CD4-positive, CD25-positive, alpha-beta regulatory T cell (primary cell): ENCODE measurements around the gene ELP5. TPM values are rescaled to one million over a fixed set of nuclear protein-coding genes. Genes with fewer than 3 reads are reported as not detected.

Source experiments
- ATAC-seq, 2 donors: fragments of 150-1000 bp; cut with Tn5 transposase; one replicate each; pipeline ENCODE4 v1.10.0; 2021; ENCODE audit warnings: low read depth in 2 of 2, moderate number of reproducible peaks in 2 of 2, moderate library complexity in 1 of 2
- DNase-seq, 3 donors: peaks; one replicate each; pipeline versions ENCODE4 v3.0.0 to v3.0.0-alpha.2; 2012 to 2022; ENCODE audit warnings: mixed read lengths in 1 of 3
- H3K27ac ChIP-seq: one replicate; pipeline ENCODE4 v1.7.0; 2013; ENCODE audit warnings: mild to moderate bottlenecking, low read length; ENCODE audit not compliant: insufficient read depth, poor library complexity, severe bottlenecking
- H3K27me3 ChIP-seq: one replicate; pipeline ENCODE4 v1.7.0; 2013; ENCODE audit warnings: low read length; ENCODE audit not compliant: control insufficient read depth, insufficient read depth
- H3K36me3 ChIP-seq: one replicate; pipeline ENCODE4 v1.7.0; 2013; ENCODE audit warnings: mild to moderate bottlenecking, low read length, moderate library complexity; ENCODE audit not compliant: control insufficient read depth, insufficient read depth
- H3K4me1 ChIP-seq: 2 replicates; pipeline ENCODE4 v1.7.0; 2013; ENCODE audit warnings: mild to moderate bottlenecking, low read length; ENCODE audit not compliant: insufficient read depth, control insufficient read depth, poor library complexity, severe bottlenecking
- H3K4me3 ChIP-seq: one replicate; pipeline ENCODE4 v1.7.0; 2013; ENCODE audit warnings: low read depth, mild to moderate bottlenecking, low read length, moderate library complexity
- H3K9me3 ChIP-seq, 2 experiments: 1 replicate in 1 of 2; 2 replicates in 1 of 2; pipeline ENCODE4 v1.7.0; 2013; ENCODE audit warnings: low read length in 2 of 2, mild to moderate bottlenecking in 1 of 2, moderate library complexity in 1 of 2; ENCODE audit not compliant: control insufficient read depth in 2 of 2
- H3K27ac Mint-ChIP-seq, 3 donors: one replicate each; pipeline ENCODE4 v1.8.0; 2020 to 2022; ENCODE audit warnings: mild to moderate bottlenecking in 3 of 3, mixed read lengths in 3 of 3, moderate library complexity in 2 of 3
- H3K27me3 Mint-ChIP-seq: one replicate; pipeline ENCODE4 v1.8.0; 2022; ENCODE audit warnings: mild to moderate bottlenecking, mixed read lengths
- H3K36me3 Mint-ChIP-seq: one replicate; pipeline ENCODE4 v1.8.0; 2020; ENCODE audit warnings: mixed read lengths
- H3K4me1 Mint-ChIP-seq, 4 donors: one replicate each; pipeline ENCODE4 v1.8.0; 2020 to 2022; ENCODE audit warnings: mixed read lengths in 4 of 4, mild to moderate bottlenecking in 1 of 4
- H3K4me3 Mint-ChIP-seq, 4 donors: one replicate each; pipeline ENCODE4 v1.8.0; 2020 to 2022; ENCODE audit warnings: mild to moderate bottlenecking in 4 of 4, mixed read lengths in 4 of 4, moderate library complexity in 3 of 4
- H3K9me3 Mint-ChIP-seq, 7 donors: one replicate each; pipeline ENCODE4 v1.8.0; 2020 to 2022; ENCODE audit warnings: mixed read lengths in 7 of 7, mild to moderate bottlenecking in 3 of 7, moderate library complexity in 2 of 7
- polyA plus RNA-seq, 4 donors: library from polyadenylated mRNA; unstranded; fragments of 300-500 nt; fragmentation: Illumina TruSeq; gene quantifications; one replicate each; pipeline ENCODE4 v1.2.3, GENCODE V29; 2021
- total RNA-seq: library from RNA; stranded (reverse); gene quantifications from one replicate; pipeline ENCODE4 v1.2.3, GENCODE V29; 2022

ELP5 gene
- total and polyA plus RNA-seq, 5 donors from 2014 or later, result 31.6 to 74.0 (median 56.1) TPM

DNA sequence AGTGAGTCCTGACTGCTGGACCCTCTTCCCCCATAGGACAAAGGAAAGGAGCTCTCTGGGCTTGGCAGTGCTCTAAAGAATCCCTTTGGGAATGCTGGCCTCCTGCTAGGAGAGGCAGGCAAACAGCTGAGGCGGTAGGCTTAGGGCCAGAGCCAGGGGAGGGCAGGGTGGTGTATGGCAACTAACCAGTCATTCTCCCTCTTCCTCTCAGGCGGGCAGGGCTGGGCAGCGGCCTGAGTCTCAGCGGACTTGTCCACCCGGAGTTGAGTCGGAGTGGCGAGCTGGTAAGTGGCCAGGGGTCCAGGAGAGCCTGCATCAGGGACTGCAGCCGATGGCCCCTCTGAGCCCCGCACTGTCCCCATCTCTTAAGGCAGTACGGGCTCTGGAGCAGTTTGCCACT is 27.9 kb upstream of the ELP5 start:
- no peaks in the 10 kb centered on the region for H3K9me3 Mint-ChIP-seq
- peaks cover 15% of the 10 kb centered on the region for H3K36me3 Mint-ChIP-seq
- Histone ChIP-seq H3K27ac (no peak overlapping the region), H3K4me3 (no peak overlapping the region), H3K9me3 (no peaks in the 10 kb centered on the region), H3K27me3 (no peaks in the 10 kb centered on the region), H3K4me1 (peaks cover 29% of the 10 kb centered on the region), H3K36me3 (peaks cover 42% of the 10 kb centered on the region)
- DNase-seq, result no peak
- H3K4me3 Mint-ChIP-seq, result peak overlapping the region in 1 of 4 donors; percentile 77
- no peak for ATAC-seq
- peaks cover 0 to 28% (median 22%) of the 10 kb centered on the region in 4 donors for H3K4me1 Mint-ChIP-seq
- H3K27me3 Mint-ChIP-seq, result no peaks in the 10 kb centered on the region
- no peak overlapping the region for H3K27ac Mint-ChIP-seq

DNA sequence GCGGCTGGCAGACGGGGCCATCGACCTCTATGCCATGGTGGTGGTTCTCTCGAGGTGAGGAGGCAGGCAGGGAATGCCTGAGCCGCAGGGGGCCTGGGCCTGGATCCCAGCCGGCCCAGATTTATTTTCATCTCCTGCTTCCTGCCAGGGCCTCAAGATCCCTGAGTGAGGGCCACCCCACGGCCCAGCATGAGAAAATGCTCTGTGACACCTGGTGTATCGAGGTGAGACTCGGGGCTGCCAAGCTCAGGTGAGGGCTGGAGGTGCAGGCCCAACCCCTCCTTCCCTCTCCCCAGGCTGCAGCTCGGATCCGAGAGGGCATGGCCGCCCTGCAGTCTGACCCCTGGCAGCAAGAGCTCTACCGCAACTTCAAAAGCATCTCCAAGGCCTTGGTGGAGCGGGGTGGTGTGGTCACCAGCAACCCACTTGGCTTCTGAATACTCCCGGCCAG is 27.3 kb upstream of the ELP5 start:
- Histone ChIP-seq H3K4me3 (no peak overlapping the region), H3K27ac (no peak overlapping the region), H3K4me1 (peaks cover 23% of the 10 kb centered on the region), H3K36me3 (peaks cover 48% of the 10 kb centered on the region), H3K9me3 (no peaks in the 10 kb centered on the region), H3K27me3 (no peaks in the 10 kb centered on the region)
- no peaks in the 10 kb centered on the region for H3K9me3 Mint-ChIP-seq
- no peak overlapping the region for H3K27ac Mint-ChIP-seq
- peaks cover 0 to 23% (median 17%) of the 10 kb centered on the region in 4 donors for H3K4me1 Mint-ChIP-seq
- ATAC-seq, result no peak
- no peak for DNase-seq
- H3K4me3 Mint-ChIP-seq, result no peak overlapping the region
- H3K36me3 Mint-ChIP-seq, result peaks cover 20% of the 10 kb centered on the region
- no peaks in the 10 kb centered on the region for H3K27me3 Mint-ChIP-seq

DNA sequence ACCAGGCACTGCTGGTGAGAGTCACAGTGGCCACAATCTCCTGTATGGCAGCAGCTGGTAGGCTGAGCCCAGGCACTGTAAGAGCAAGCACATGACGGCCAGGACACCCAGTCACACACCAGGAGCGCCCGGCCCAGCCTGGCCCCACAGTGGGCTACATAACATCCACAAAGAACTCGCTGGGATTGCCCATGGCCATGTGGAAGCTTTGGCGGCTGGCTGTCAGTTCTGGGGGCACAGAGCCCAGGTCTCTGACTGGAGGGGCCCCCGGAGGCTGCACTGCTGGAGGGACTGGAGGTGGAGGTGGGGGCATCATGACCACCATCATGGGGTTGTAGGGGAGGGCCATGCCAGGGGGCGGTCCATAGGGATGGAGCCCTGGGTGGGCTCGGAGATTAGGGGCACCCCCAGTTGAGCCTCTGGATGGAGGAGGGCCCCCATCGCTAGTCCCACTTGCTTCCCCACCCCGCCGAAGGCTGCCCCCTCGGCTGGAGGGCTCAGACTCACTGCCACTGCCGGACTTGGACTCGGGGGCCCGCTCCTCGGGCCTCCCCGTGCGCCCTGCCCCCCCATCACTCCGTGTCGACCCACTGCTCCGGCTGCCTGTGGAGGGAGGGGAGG is 26.2 kb upstream of the ELP5 start:
- ATAC-seq, result no peak
- no peaks in the 10 kb centered on the region for H3K27me3 ChIP-seq
- DNase-seq, result no peak
- no peaks in the 10 kb centered on the region for H3K9me3 Mint-ChIP-seq
- H3K4me3 Mint-ChIP-seq, result no peak overlapping the region
- no peaks in the 10 kb centered on the region for H3K9me3 ChIP-seq
- no peak overlapping the region for H3K27ac ChIP-seq
- peaks cover 59% of the 10 kb centered on the region for H3K36me3 ChIP-seq
- no peak overlapping the region for H3K4me3 ChIP-seq
- H3K36me3 Mint-ChIP-seq, result peaks cover 21% of the 10 kb centered on the region
- peaks cover 12% of the 10 kb centered on the region for H3K4me1 ChIP-seq
- no peaks in the 10 kb centered on the region for H3K27me3 Mint-ChIP-seq
- H3K27ac Mint-ChIP-seq, result no peak overlapping the region
- peaks cover 0 to 19% (median 12%) of the 10 kb centered on the region in 4 donors for H3K4me1 Mint-ChIP-seq

DNA sequence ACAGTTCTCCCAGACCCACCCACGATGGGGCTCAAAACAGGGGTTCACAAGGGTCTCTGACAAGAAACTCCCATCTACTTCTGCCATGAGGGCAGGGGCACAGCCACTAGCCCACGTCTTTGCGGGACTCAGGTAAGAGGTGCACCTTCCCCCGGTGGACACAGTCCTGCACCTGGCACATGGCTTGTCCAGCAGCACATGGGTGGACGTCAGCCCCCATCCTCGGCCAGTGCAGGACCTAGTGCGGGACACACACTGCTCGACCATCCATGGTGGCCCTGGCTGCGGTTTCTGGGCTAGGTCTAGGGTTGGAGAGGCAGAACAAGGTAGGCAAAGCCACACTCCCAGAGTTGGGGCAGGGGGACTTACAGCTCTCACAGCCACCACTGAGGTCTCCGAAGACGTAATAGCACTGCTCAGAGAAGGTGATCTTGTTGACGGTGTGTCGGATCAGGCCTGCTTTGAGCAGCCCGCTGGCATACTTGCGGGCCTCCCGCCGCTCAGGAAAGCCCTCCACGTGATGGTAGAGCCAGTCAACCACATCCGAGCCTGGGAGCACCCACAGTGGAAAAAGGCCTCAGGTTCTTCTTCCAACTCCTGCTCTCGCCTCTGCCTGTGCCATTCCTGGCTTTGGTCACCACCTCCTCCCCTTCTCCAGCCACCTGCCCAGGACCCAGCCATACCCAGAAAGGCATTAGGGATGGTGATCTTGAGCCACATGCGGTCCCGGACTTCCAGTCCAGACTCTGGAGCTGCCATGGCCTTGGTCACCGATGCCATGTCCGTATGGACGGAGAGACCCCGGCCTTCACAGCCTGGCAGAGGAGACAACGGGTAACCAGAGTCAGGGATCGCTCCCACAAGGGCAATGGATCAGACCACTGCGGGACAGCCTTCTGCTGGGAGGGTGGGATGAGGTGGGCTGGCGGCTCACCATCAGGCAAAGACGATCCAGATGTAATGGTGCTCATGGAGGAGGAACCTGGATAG is 25.0 kb upstream of the ELP5 start:
- peaks cover under 1% of the 10 kb centered on the region for H3K4me1 ChIP-seq
- H3K4me3 ChIP-seq, result no peak overlapping the region
- Mint-ChIP-seq H3K4me3 (peak overlapping the region in 1 of 4 donors; percentile 29), H3K4me1 (peaks cover 0 to 15% (median 10%) of the 10 kb centered on the region in 4 donors), H3K9me3 (no peaks in the 10 kb centered on the region), H3K27ac (peak overlapping the region in 1 of 3 donors; percentile 62), H3K27me3 (no peaks in the 10 kb centered on the region), H3K36me3 (peaks cover 26% of the 10 kb centered on the region)
- no peaks in the 10 kb centered on the region for H3K27me3 ChIP-seq
- no peaks in the 10 kb centered on the region for H3K9me3 ChIP-seq
- H3K36me3 ChIP-seq, result peaks cover 59% of the 10 kb centered on the region
- no peak overlapping the region for H3K27ac ChIP-seq
- DNase-seq (no peak), ATAC-seq (no peak)

DNA sequence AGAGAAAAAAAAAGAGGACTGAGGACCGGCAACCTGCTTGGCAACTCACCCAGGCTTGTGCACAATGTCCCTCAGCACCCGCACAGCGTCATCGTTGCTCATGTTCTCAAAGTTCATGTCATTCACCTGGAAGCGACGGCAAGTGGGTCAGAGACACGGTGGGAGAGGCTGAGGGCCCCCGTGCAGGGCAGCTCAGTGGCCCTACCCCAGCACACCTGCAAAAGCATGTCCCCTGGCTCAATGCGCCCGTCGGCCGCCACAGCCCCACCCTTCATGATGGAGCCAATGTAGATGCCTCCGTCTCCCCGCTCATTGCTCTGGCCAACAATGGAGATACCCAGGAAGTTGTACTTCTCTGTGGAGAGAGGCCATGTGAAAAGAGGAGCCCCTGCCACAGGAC is 23.1 kb upstream of the ELP5 start:
- no peaks in the 10 kb centered on the region for H3K27me3 ChIP-seq
- Mint-ChIP-seq H3K4me1 (peaks cover 4 to 32% (median 18%) of the 10 kb centered on the region in 4 donors), H3K36me3 (peaks cover 22% of the 10 kb centered on the region), H3K4me3 (no peak overlapping the region), H3K27me3 (no peaks in the 10 kb centered on the region), H3K9me3 (no peaks in the 10 kb centered on the region), H3K27ac (no peak overlapping the region)
- H3K27ac ChIP-seq, result no peak overlapping the region
- DNase-seq (no peak), ATAC-seq (no peak)
- H3K9me3 ChIP-seq, result no peaks in the 10 kb centered on the region
- no peak overlapping the region for H3K4me3 ChIP-seq
- peaks cover 12% of the 10 kb centered on the region for H3K4me1 ChIP-seq
- H3K36me3 ChIP-seq, result peaks cover 42% of the 10 kb centered on the region

DNA sequence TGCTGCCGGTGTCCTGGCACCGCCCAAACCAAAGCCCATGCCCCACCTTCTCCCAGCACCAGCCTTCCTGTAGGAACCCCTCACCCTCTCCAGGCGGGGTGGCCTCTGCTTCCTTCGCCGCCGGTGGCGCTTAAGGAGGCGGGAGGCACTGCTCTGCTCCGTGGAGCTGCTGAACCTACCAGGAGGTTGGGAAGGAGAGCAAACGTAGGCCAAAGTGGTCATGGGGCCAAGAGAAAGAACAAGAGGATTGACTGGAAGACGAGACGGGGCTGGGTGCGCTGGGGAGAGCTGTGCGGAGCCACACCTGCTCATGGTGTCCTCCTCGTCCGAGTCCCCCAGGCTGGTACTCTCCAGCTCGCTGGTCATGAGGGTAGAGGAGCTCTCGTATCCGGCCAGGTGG is 22.5 kb upstream of the ELP5 start:
- H3K27ac ChIP-seq, result no peak overlapping the region
- DNase-seq, result no peak
- Mint-ChIP-seq H3K27me3 (no peaks in the 10 kb centered on the region), H3K4me3 (no peak overlapping the region), H3K4me1 (peaks cover 4 to 35% (median 17%) of the 10 kb centered on the region in 4 donors), H3K36me3 (peaks cover 20% of the 10 kb centered on the region), H3K9me3 (no peaks in the 10 kb centered on the region), H3K27ac (no peak overlapping the region)
- H3K36me3 ChIP-seq, result peaks cover 40% of the 10 kb centered on the region
- no peak for ATAC-seq
- H3K4me1 ChIP-seq, result peaks cover 13% of the 10 kb centered on the region
- H3K9me3 ChIP-seq, result no peaks in the 10 kb centered on the region
- H3K4me3 ChIP-seq, result no peak overlapping the region
- H3K27me3 ChIP-seq, result no peaks in the 10 kb centered on the region

DNA sequence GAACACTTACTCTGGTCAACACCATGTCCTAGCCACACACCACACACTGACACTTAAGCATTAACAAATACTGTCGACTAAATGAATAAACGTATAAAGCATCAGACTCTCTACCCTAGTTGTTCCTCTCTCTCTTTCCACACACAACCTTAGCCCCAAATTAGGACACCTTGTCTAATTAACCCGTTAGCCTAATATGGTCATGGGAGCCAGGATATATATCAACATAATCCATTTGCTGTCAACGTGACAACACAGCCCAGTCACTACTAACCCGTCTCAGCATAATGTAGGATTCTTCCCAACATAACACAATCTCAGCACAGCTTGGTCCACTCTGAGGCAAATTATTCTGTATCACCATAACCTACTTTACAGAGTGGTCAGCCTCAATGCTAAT is 19.9 kb upstream of the ELP5 start:
- Mint-ChIP-seq H3K27ac (no peak overlapping the region), H3K27me3 (no peaks in the 10 kb centered on the region), H3K4me3 (peak overlapping the region; percentile 57 to 94 (median 70)), H3K36me3 (peaks cover 24% of the 10 kb centered on the region), H3K4me1 (peaks cover 8 to 59% (median 35%) of the 10 kb centered on the region in 4 donors), H3K9me3 (no peaks in the 10 kb centered on the region)
- Histone ChIP-seq H3K36me3 (peaks cover 45% of the 10 kb centered on the region), H3K9me3 (no peaks in the 10 kb centered on the region), H3K4me3 (peak overlapping the region; percentile 2), H3K27ac (no peak overlapping the region), H3K27me3 (no peaks in the 10 kb centered on the region), H3K4me1 (peaks cover 21% of the 10 kb centered on the region)
- ATAC-seq (no peak), DNase-seq (no peak)
